ENCODE results near the gene CHAF1A.
A peak's percentile ranks its signal among the peaks of the same experiment; 100 is the strongest.

The CHAF1A gene

GRCh38 chr19:4379383-4380253, 22.8 kb upstream of the CHAF1A start:
- DNase-seq: no peak

DNA sequence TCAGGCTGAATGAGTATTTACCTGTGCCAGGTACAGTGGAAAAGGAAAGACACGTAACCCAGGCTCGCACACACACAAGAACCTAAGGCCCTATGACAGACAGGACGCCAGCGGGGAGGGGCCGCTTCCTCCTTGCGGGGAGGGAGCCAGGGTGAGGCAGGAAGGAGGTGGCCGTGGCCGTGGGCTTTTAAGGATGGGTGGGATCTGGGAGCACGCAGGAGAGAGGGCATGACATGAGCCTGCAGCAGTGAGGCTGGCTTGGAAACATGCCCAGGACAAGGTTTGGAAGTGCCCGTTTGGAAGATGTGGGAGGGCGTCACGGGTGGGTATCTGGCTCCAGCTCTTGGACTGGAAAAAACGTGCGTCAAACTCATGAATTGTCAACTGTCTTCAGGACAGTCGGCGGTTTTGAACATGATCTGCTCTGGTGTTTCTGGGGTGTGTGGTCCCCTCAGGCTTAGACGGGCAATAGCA, 22.1 kb upstream of the CHAF1A start:
- no peak for DNase-seq

DNA sequence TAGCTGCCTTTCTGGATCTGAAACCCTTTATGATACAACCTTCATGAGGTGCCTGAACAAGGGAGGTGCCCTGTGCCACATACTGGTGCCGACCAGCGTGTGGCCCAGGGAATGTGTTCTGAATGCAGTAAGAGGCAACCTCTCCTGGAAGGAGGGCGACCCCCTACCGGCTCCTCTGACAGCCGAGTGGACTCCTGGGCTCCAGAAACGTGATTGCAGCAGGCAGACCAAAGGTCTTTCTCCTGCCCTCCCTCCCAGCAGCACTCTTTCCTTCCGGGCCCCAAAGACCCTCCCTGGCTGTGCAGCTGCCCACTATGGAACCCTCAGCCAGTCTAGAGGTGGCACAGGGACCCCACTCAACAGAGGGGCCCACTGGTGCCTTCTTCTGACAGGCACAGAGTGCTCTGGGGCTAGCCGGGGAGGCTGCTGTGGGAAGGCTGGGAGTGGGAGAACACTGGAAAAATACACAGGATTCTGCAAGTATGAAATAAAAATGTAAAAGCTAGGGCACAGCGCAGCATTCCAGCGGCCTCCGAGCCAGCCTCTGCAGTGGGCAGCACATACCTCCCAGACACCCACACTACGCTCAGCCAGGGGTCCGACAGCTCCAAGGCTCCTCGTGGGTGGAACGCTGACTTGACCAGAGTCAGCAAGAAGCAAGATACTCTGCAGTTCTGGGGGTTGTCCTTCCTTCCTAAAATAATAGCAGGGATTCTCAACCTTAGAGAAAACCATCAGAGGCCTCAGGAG, 17.0 kb upstream of the CHAF1A start:
- no peak for DNase-seq

- no peak for DNase-seq
Measured at GRCh38 chr19:4386041-4386782, 16.2 kb upstream of the CHAF1A start.

DNA sequence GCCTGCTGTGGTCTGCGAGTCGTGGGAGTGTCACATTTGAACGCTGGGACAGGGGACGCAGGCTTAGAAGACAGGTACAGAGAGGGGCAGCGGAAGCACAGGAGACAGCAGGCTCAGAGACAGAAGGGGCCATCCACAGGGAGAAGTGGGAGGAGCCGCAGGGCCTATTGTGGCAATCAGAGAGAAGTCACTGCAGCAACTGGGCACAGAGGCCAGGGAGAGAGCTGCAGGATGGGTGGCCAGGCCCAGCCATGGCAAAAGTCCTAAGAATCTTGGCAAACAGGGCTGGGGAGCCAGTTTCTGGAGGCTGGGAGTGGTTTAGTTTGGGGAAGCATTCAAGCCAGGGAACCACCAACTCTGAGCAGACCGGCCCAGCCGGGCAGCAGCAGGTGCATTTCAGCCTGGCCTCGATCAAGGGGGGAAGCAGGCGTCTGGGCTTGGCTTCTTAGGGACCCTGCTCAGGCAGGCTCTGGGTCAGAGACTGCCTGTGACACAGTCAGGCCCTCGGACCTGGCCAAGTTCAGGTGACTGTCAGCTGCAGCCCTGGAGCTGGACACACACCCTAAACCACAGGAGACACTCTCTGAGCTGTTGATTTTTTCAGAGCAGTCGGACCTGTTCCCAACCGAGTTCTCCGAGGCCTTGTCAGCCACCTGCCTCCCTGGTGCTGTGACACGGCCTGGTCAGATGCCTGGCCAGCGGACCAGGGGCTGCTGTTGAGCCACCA, 13.9 kb upstream of the CHAF1A start:
- no peak for DNase-seq

- no peak for DNase-seq
Measured at GRCh38 chr19:4389064-4389375, 13.4 kb upstream of the CHAF1A start.

GRCh38 chr19:4389511-4390016, 12.9 kb upstream of the CHAF1A start:
- DNase-seq: no peak

GRCh38 chr19:4390017-4390566, 12.3 kb upstream of the CHAF1A start:
- no peak for DNase-seq

DNA sequence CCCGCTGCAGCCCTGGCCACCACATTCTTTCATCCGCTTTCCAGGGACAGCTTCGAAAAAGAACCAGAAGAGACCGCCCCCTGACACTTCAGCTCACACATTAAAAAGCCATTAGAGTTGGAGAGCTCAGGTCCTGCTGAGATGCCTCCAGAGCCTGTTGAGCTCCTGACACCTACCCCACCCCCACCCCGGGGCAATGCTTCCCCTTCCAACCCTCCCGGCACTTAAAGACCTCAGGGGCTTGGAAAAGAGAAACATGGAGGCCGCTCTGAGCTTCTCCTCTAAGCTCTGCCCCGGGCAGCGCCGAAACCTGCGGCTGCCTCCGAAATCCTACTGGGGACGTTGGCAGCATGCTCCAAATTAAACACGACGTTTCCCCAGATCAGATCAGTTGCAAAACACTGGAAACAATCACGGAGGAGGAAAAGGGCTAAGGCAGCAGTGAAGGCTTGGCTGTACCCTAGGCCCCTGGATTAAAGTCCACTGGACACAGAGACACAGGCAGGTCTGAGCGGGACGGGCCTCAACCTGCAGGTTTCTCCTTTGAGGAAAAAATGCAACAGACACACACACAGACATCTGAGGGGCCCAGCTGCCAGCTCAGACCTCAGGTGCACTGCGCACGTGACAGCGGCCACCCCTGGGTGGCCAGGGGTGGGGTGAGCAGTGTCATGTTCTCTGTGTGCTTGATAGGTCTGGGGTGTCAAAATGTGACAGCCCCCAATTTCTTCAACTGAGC, 11.7 kb upstream of the CHAF1A start:
- DNase-seq: no peak

GRCh38 chr19:4391306-4391693, 11.1 kb upstream of the CHAF1A start:
- no peak for DNase-seq

DNA sequence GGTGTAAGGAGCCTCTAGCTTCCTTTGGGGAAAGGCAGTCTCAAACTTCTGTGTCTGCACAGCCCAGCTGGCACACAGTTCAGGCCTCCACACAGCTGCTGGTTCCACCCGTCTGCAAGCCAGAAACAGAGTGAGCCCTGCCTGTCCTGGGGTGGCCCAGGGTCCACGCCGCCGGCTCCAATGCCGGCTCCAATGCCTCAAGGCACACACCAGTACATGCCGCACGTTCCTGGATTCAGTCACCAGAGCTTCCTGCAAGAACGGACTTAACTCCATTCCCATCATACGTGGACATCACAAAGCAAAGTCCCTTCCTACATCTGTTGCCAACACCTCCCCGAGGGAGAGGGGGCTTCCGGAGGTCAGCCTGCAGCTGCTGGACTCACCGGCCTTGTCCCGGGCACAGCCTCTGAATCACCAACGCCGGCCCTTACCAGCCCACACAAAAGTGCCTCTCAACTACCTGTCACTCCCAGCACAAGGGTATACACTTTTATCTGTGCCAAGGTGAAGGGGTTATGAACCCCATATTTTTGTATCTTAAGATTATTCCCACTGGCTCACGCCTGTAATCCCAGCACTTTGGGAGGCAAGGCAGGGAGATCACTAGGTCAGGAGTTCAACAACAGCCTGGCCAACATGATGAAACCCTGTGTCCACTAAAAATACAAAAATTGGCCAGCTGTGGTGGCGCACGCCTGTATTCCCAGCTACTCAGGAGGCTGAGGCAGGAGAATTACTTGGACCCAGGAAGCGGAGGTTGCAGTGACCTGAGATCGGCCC, 10.5 kb upstream of the CHAF1A start:
- DNase-seq: no peak

DNA sequence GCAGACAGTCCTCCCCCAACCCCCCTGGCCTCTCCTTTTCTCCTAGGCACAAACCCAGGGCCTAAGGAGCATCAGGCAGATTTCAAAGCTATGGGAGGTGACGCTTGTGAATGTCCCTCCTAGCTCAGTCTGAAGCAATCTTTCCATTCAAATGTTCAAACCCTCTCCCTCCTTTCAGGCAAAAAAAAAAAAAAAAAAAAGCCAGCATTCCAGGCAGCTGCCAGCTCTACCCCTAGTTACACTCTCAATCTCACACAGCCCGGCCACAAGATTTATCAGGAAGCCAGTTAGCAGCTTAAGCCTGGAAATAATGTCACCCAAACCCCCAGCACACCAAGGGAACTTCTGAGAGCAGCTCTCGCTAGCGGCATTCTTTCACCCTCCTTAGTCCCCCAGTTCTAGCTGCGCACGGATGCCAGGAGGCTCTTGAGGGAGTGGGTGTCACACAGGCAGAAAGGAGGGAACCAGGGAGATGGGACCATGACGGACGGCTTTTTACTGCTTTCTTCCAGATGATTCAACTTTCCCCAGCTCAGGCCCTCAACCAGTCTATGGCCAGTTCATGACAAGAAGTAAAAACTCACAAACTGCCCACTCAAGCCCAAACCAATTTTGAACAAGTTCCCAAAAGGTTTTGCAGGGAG, 8.4 kb upstream of the CHAF1A start:
- no peak for DNase-seq

- no peak for DNase-seq
Measured at GRCh38 chr19:4396949-4397783, 5.3 kb upstream of the CHAF1A start.

DNA sequence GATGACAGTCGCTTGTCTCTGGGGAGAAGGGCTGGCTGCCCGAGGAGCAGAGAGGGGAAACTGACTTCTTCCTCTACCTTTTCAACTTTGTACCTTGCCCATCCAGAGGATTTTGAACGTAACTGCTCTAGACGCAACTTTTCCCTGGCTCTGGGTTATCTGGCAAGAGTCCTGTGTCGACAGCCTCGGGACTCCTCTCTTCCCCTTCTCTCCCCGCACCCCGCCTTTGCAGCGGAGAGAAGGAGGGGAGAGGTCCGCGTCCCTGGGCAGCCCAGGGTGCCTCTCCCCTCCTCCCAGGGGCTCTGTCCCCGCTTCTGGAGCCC, 2.7 kb upstream of the CHAF1A start:
- DNase-seq: no peak

GRCh38 chr19:4400135-4400936, 2.1 kb upstream of the CHAF1A start, which contains the start of gene SH3GL1:
TSS of gene SH3GL1 (minus strand) at chr19:4400547. CDS start at chr19:4400368, 179 bp downstream.
- peak; percentile 54 for DNase-seq

DNA sequence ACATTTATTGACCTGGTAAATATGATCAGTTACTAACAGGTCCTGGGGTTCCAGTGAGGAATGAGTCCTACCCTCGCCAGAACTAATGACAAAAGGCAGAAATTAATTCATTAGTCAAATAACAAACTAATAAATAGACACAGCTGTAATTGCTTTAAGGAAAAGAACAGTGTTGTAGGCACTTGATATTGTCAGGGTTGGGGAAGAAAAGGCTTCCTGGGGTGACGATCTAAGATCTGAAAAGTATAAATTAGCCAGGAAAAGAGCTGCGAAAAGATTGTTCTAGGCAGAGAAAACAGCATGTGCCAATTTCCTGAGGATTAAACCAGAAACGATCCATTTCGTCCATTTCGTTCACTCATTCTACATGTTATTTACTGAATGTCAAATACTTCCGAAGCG, 670 bp upstream of the CHAF1A start:
- no peak for DNase-seq

- no peak for DNase-seq
Measured at GRCh38 chr19:4403005-4403761, 743 bp downstream of the CHAF1A start.

GRCh38 chr19:4405977-4406376, 3.5 kb downstream of the CHAF1A start:
- no peak for DNase-seq

All from NCI-H1048 (cell line).